HG02840 (cell line): ENCODE data around the gene BBOF1.
A peak's percentile ranks its signal among the peaks of the same experiment; 100 is the strongest.
"Not testable (repeated sequence)": the region's sequence is repeated elsewhere in the genome, so short reads cannot be mapped to it uniquely, and the experiment has no call there.

Experiments
- ATAC-seq: cut with Tn5 transposase; IDR thresholded peaks from one replicate; pipeline ENCODE4 v1.9.1; 2021; ENCODE audit warnings: mild to moderate bottlenecking, moderate library complexity, moderate number of reproducible peaks; ENCODE audit not compliant: unreplicated experiment, low FRiP score

The BBOF1 gene

GRCh38 chr14:74085047-74085637 is 66.0 kb downstream of the BBOF1 start:
- peak; percentile 6 for ATAC-seq

GRCh38 chr14:74085828-74086227 is 66.7 kb downstream of the BBOF1 start:
- ATAC-seq = no peak

GRCh38 chr14:74089251-74090020 is 70.3 kb downstream of the BBOF1 start:
- ATAC-seq = no peak

GRCh38 chr14:74105381-74105780 is 86.2 kb downstream of the BBOF1 start:
- no peak for ATAC-seq

GRCh38 chr14:74109369-74109768 is 90.2 kb downstream of the BBOF1 start:
- no peak for ATAC-seq

GRCh38 chr14:74111395-74112216 is 92.5 kb downstream of the BBOF1 start:
- not testable (repeated sequence) for ATAC-seq
